ENCODE results near the gene OSCAR.

DNA sequence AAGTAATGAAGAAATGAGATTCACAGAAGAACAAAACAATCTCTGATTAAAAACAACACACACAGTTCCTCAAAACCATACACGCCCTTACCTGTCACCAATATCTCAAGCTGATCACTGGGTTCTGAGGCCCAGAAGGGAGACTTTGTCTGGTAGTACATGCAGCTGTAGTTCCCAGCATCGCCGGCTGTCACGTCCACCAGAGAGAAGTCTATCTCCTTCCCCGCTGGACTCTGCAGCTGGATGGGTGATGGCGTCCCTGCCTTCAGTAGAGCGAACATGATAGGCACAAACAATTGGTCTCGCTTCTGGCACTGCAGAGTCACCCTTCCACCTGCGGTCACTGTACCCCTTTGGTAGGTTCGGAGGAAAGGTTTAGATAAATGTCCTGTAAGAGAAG, 26.8 kb downstream of the OSCAR start:
- no peak for TF ChIP-seq MAFG (CRISPR knock-in tag; IDR thresholded peaks at IDR 0.05)
- no peak for TF ChIP-seq DMTF1 (CRISPR knock-in tag; IDR thresholded peaks at IDR 0.05)
- TF ChIP-seq, protein P1, sequence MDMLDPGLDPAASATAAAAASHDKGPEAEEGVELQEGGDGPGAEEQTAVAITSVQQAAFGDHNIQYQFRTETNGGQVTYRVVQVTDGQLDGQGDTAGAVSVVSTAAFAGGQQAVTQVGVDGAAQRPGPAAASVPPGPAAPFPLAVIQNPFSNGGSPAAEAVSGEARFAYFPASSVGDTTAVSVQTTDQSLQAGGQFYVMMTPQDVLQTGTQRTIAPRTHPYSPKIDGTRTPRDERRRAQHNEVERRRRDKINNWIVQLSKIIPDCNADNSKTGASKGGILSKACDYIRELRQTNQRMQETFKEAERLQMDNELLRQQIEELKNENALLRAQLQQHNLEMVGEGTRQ (IDR thresholded peaks at IDR 0.05; ENCODE audit: low read depth, low read length), result no peak
- TF ChIP-seq, protein P1 (CRISPR knock-in tag; IDR thresholded peaks at IDR 0.05; ENCODE audit: borderline replicate concordance), result no peak
- no peak for TF ChIP-seq POLR2AphosphoS5 (IDR thresholded peaks at IDR 0.05; ENCODE audit: low read depth, low read length)
- TF ChIP-seq, protein P2, sequence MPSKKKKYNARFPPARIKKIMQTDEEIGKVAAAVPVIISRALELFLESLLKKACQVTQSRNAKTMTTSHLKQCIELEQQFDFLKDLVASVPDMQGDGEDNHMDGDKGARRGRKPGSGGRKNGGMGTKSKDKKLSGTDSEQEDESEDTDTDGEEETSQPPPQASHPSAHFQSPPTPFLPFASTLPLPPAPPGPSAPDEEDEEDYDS (CRISPR knock-in tag; IDR thresholded peaks at IDR 0.05), result no peak
- TF ChIP-seq ZBTB14 (CRISPR knock-in tag; IDR thresholded peaks at IDR 0.05), result no peak
- TF ChIP-seq ARNT (IDR thresholded peaks at IDR 0.05), result no peak
- TF ChIP-seq ZNF670 (CRISPR knock-in tag; IDR thresholded peaks at IDR 0.05; ENCODE audit: borderline replicate concordance), result no peak
- TF ChIP-seq ELF4 (CRISPR knock-in tag; IDR thresholded peaks at IDR 0.05; ENCODE audit: borderline replicate concordance), result no peak
- no peak for TF ChIP-seq ZNF138 (CRISPR knock-in tag; IDR thresholded peaks at IDR 0.05; ENCODE audit: low read depth)
- no peak for TF ChIP-seq RBM22 (optimal IDR thresholded peaks at IDR 0.05; ENCODE audit: low read length)
- TF ChIP-seq, protein P3, sequence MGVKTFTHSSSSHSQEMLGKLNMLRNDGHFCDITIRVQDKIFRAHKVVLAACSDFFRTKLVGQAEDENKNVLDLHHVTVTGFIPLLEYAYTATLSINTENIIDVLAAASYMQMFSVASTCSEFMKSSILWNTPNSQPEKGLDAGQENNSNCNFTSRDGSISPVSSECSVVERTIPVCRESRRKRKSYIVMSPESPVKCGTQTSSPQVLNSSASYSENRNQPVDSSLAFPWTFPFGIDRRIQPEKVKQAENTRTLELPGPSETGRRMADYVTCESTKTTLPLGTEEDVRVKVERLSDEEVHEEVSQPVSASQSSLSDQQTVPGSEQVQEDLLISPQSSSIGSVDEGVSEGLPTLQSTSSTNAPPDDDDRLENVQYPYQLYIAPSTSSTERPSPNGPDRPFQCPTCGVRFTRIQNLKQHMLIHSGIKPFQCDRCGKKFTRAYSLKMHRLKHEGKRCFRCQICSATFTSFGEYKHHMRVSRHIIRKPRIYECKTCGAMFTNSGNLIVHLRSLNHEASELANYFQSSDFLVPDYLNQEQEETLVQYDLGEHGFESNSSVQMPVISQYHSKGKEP (CRISPR knock-in tag; IDR thresholded peaks at IDR 0.05), result no peak
- no peak for TF ChIP-seq ZNF274 (CRISPR knock-in tag; IDR thresholded peaks at IDR 0.05)
